Measurements from ENCODE around the gene FOXRED1. TPM values are rescaled to one million over a fixed set of nuclear protein-coding genes. Genes with fewer than 3 reads are reported as not detected.
A peak's percentile ranks its signal among the peaks of the same experiment; 100 is the strongest.

Gene FOXRED1
- total RNA-seq, 2 donors from 2014 or later: 50.7 to 55.8 TPM

- TF ChIP-seq CTCF (conservative IDR thresholded peaks at IDR 0.05): no peak
- no peak overlapping the region for H3K27ac ChIP-seq (ENCODE audit: low read depth, low read length)
- Mint-ChIP-seq H3K27ac (no peak overlapping the region), H3K4me1 (peaks cover 10% of the 10 kb centered on the region), H3K4me3 (no peak overlapping the region), H3K27me3 (ENCODE audit: insufficient read depth) (no peaks in the 10 kb centered on the region), H3K9me3 (no peaks in the 10 kb centered on the region), H3K36me3 (ENCODE audit: low read depth) (peaks cover 28% of the 10 kb centered on the region)
- no peak overlapping the region for H3K4me3 ChIP-seq (ENCODE audit: low read length)
- WGBS, 2 experiments (ENCODE audit: insufficient coverage in 1 of 2, insufficient read length in 1 of 2): 83% methylated on average over 8 of the region's 8 CpGs; no CpG with 5 or more reads in 1 of the 2 experiments
- H3K4me1 ChIP-seq (ENCODE audit: control insufficient read depth, insufficient read depth, low read length): peaks cover 4% of the 10 kb centered on the region
- peaks cover 8% of the 10 kb centered on the region for H3K36me3 ChIP-seq (ENCODE audit: control insufficient read depth, insufficient read depth, low read length)
- H3K27me3 ChIP-seq (ENCODE audit: control insufficient read depth, insufficient read depth, low read length, poor library complexity, severe bottlenecking): no peaks in the 10 kb centered on the region
- H3K9ac ChIP-seq (ENCODE audit: extremely low read depth, low read length, poor library complexity, severe bottlenecking): no peak overlapping the region
- no peak for DNase-seq
- no peaks in the 10 kb centered on the region for H3K9me3 ChIP-seq (ENCODE audit: control insufficient read depth, low read length)
Observed at GRCh38 chr11:126312961-126313360, 44.0 kb downstream of the FOXRED1 start.

- Mint-ChIP-seq H3K4me1 (peaks cover 10% of the 10 kb centered on the region), H3K27me3 (ENCODE audit: insufficient read depth) (no peaks in the 10 kb centered on the region), H3K27ac (no peak overlapping the region), H3K4me3 (no peak overlapping the region), H3K36me3 (ENCODE audit: low read depth) (peaks cover 28% of the 10 kb centered on the region), H3K9me3 (no peaks in the 10 kb centered on the region)
- peaks cover 8% of the 10 kb centered on the region for H3K36me3 ChIP-seq (ENCODE audit: control insufficient read depth, insufficient read depth, low read length)
- no peak overlapping the region for H3K9ac ChIP-seq (ENCODE audit: extremely low read depth, low read length, poor library complexity, severe bottlenecking)
- H3K4me3 ChIP-seq (ENCODE audit: low read length): no peak overlapping the region
- DNase-seq: peak; percentile 10
- TF ChIP-seq CTCF (conservative IDR thresholded peaks at IDR 0.05): no peak
- peaks cover 4% of the 10 kb centered on the region for H3K4me1 ChIP-seq (ENCODE audit: control insufficient read depth, insufficient read depth, low read length)
- WGBS, 2 experiments (ENCODE audit: insufficient coverage in 1 of 2, insufficient read length in 1 of 2): 87 to 100% methylated on average over 3 to 5 of the region's 5 CpGs
- no peaks in the 10 kb centered on the region for H3K27me3 ChIP-seq (ENCODE audit: control insufficient read depth, insufficient read depth, low read length, poor library complexity, severe bottlenecking)
- H3K9me3 ChIP-seq (ENCODE audit: control insufficient read depth, low read length): no peaks in the 10 kb centered on the region
- H3K27ac ChIP-seq (ENCODE audit: low read depth, low read length): no peak overlapping the region
Observed at GRCh38 chr11:126313826-126314225, 44.9 kb downstream of the FOXRED1 start.

GRCh38 chr11:126317432-126317755 lies 48.4 kb downstream of the FOXRED1 start:
- H3K27ac ChIP-seq (ENCODE audit: low read depth, low read length): no peak overlapping the region
- peaks cover 8% of the 10 kb centered on the region for H3K36me3 ChIP-seq (ENCODE audit: control insufficient read depth, insufficient read depth, low read length)
- H3K4me3 ChIP-seq (ENCODE audit: low read length): no peak overlapping the region
- no peak overlapping the region for H3K4me3 Mint-ChIP-seq
- H3K27me3 ChIP-seq (ENCODE audit: control insufficient read depth, insufficient read depth, low read length, poor library complexity, severe bottlenecking): no peaks in the 10 kb centered on the region
- DNase-seq: no peak
- WGBS, 2 experiments (ENCODE audit: insufficient coverage in 1 of 2, insufficient read length in 1 of 2): 78 to 92% methylated on average over 1 of the region's 1 CpG
- H3K4me1 Mint-ChIP-seq: peaks cover 10% of the 10 kb centered on the region
- no peaks in the 10 kb centered on the region for H3K9me3 ChIP-seq (ENCODE audit: control insufficient read depth, low read length)
- no peaks in the 10 kb centered on the region for H3K9me3 Mint-ChIP-seq
- no peaks in the 10 kb centered on the region for H3K27me3 Mint-ChIP-seq (ENCODE audit: insufficient read depth)
- peaks cover 25% of the 10 kb centered on the region for H3K36me3 Mint-ChIP-seq (ENCODE audit: low read depth)
- peaks cover 4% of the 10 kb centered on the region for H3K4me1 ChIP-seq (ENCODE audit: control insufficient read depth, insufficient read depth, low read length)
- no peak overlapping the region for H3K27ac Mint-ChIP-seq
- no peak overlapping the region for H3K9ac ChIP-seq (ENCODE audit: extremely low read depth, low read length, poor library complexity, severe bottlenecking)
- TF ChIP-seq CTCF (conservative IDR thresholded peaks at IDR 0.05): no peak

Data from endodermal cell (in vitro differentiated cells).